NCI-H187 (cell line): ENCODE data around the gene ACBD7.
A peak's percentile ranks its signal among the peaks of the same experiment; 100 is the strongest.

ENCODE experiments used
- DNase-seq, 2 experiments: peaks; one replicate each; lab custom pipeline; 2025; lab: John Stamatoyannopoulos, UW

Gene ACBD7

DNA sequence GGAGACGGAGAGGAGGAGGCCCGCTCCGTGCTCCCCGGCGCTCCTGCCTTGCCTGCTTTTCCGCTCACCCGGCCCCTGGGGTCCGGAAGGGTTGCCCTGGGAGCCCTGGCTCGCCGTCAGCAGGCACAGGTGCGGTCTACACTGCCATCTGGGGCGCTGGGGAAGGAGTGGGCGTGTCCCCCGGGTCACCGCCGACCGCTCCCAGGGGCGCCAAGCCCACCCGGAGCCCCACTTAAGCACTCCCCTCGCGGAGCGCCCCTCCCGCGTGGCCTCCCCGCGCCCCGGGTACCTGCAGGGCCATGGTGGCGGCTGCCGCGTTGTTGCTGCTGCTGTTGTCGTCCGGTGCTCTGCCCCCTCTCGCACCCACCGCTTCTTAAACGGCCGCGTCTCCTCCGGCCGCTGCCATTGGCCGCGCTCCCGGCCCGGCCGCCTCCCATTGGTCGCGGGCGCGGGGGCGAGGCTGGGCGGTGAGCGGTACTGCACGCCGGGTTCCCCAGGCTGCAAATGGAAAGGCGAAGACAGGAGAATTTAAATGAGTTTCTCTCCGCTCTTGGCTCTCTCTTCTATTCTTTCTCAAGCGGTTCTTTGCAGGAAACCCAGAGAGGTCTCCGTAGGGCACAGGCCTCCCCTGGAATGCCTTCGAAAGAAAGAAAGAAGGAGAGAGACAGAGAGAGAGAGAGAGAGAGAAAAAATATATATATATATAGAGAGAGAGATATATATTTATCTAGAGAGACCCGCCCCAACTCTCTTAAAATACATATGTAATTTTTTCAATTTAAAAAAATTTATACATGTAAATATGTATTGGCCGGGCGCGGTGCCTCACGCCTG lies at the start of gene ACBD7:
Gene ACBD7 (minus strand): TSS at position 349 of the 834 bp plus-strand sequence. CDS start 48 bp downstream, at position 301.
- peak; percentile 37 to 65 for DNase-seq

DNA sequence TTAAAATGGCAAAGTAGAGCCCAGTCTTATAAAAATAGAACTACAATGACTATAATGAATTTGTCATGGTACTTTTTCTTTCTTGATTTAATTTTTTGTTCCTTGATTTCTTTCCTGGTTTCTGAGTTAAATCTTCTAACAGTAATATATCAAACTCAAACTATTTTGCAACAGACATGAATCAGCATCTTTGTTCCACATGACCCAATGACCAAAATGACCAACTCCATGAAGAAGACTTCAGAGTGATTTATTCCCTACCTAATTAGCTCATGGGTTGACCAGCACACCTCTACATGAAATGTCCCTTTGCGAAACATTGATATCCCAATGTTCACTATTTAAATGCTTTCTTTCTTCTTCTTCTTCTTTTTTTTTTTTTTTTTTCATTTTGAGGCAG lies 49.1 kb upstream of the ACBD7 start:
- no peak for DNase-seq

DNA sequence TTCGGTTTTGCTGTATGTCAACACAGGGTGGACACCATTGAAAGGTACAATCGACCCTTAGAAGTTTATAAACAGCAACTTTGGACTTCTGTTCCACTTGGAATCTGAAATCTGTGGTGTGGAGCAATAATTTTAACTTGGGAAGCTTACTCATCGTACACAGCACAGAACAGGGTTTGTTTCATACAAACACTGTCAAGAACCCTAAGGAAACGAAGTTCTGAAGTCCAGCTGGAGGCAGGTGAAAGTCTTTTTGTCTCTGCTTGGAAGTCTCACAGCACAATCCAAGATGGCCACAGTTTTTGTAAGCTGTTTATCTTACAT lies 48.4 kb upstream of the ACBD7 start:
- no peak for DNase-seq

DNA sequence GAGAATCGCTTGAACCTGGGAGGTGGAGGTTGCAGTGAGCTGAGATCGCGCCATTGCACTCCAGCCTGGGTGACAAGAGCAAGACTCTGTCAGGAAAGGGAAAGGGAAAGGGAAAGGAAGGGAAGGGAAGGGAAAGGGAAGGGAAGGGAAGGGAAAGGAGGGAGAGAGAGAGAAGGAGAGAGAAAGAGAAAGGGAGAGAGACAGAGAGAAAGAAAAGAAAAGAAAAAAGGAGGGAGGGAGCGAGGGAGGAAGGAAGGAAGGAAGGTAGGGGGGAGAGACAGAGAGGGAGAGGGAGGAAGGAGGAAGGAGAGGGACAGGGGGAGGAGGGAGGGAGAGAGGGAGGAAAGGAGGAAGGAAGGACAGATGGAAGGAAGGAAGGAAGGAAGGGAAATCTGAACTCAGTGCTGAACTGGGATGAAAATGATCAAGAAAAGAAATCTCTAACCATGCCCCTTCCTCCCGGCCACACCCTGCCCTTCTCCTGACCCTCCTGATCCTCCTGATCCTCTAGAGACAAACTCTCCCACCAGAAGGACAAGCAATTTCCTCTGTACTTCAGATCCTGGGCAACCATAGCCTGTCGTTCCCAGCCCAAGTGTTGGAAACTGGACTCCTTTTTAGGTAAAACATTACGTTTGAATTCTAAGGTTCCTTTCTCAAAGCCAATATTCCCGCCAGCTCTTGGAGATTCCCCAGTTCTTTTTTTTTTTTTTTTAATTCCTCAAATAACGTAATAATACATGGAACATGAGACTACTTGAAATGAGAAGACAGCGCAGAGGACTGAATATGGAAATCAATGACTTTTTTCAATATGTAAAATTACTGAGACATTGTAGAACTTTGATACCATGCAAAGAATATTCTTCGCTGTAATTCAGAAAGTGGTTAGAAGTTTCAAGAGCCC lies 47.8 kb upstream of the ACBD7 start:
- DNase-seq = no peak

DNA sequence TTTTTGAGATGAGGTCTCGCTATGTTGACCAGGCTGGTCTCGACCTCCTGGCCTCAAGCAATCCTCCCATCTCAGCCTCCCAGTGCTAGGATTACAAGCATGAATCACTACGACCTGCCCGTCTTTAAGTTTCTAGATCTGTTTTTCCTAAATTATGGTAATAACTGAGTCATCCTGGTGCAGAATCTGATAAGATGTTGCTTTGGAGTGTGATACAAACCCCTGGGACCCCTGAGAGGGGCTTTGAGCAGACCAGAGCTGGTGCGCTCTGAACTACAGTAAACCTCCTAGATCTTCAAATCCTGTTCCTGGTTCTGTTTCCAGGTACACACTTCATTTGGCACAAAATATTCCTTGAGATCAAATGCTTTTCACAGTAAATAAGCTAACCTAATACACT lies 42.8 kb upstream of the ACBD7 start:
- DNase-seq = no peak

DNA sequence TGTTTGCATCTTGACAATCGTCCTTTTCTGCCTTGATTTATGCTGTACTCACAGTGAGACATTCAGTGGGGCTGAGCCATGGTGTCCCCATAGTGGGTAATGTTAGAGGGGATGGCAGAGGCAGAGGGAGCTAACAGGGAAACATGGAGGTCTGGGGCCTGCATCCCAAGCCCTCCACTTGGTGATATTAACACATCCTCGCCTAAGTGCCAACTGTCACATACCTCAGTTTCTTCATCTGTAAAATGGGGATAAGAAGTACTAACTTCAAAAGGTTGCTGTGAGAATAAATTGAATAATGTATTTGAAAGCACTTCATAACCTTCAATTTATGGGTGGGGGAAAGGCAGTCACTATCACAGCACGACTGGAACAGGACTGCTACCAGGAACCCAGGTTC lies 36.3 kb upstream of the ACBD7 start:
- DNase-seq = no peak

DNA sequence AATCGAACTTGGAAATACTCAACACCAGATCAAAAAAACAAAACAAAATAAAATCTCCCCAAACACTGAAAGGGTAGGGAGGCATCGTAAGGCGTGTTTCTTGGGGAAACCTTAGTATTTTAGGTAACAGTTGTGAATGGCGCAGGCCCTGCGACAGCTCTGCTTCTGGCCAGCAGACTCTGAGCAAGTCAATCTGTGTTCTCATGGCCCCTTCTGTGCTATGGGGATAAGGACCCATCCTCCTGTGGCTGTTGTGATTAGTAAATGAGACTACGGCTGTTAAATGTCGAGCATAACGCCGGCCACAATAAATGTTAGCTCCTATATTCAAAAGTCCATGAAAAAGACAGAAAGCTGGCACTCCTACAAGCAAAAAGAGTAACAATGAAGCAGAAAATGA lies 35.6 kb upstream of the ACBD7 start:
- no peak for DNase-seq

DNA sequence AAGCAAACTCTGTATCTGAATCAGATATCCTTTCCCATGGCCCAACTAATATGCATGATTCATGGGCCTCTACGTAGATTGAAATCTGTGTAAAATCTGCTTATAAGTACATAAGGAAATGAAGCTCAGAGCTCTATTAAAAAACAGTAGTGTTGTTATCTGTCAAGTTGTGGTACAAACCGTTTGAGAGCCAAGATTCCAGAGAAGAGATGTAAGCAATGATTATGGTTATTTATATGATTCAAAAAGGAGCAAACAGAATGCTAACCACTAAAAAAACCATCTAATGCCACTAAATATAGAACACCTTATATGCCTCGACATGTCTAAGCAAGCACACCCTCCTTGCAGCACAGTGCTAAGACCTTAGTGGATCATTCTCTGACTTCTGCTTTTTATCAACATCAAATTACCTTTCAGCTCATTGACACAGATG lies 35.2 kb upstream of the ACBD7 start:
- DNase-seq = no peak

DNA sequence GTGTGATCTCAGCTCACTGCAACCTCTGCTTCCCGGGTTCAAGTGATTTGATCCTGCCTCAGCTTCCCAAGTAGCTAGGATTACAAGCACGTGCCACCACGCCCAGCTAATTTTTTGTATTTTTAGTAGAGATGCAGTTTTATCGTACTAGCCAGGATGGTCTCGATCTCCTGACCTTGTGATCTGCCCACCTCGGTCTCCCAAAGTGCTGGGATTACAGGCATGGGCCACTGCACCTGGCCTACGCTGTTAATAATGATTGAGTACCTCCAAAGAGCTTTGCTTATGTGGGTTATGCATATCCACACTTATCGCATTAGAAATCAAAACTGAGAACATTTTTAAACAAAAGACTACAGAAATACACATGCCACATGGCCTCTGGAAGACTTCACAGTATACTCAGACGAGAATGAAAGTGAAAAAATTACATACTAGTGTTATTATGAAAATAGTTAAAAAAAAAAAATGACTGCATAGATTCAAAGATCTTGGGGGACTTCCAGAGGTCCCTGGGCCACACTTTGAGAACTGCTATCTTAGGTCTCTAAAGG lies 34.0 kb upstream of the ACBD7 start:
- no peak for DNase-seq

DNA sequence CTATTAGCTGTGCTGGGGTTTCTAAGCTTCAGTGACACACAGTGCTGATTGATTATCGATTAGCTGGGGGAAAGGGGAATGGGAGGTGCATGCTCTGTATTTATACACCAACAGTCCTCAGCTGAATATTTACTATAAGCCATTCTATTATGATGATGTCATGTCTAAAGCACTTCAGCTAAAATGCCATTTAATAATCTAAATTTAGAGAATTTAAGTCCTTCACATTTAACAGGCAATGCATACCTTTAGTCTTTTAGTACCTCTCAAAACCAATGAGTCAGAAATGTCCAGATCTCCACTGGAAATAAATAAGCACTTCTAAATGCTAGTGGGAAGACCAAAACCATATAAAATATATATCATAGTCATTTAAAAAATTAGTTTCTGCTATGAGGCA lies 33.1 kb upstream of the ACBD7 start:
- no peak for DNase-seq

DNA sequence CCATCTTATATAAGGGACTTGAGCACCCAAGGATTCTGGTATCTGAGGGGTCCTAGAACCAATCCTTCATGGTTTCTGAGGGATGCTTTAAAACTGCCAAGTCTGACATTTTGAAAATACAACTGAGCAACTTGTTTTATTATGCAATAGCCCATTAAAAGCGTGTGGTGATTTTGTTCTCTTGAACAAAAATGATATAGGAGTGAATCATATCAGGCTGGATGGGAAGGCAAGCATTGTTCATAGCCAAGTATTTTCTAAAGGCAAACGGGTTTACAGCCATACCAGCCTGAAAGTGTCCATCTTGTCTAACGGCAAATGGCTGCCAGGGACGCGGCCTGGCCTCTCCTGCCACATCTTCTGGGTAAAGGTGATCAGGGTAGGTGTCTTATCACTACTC lies 31.9 kb upstream of the ACBD7 start:
- no peak for DNase-seq

DNA sequence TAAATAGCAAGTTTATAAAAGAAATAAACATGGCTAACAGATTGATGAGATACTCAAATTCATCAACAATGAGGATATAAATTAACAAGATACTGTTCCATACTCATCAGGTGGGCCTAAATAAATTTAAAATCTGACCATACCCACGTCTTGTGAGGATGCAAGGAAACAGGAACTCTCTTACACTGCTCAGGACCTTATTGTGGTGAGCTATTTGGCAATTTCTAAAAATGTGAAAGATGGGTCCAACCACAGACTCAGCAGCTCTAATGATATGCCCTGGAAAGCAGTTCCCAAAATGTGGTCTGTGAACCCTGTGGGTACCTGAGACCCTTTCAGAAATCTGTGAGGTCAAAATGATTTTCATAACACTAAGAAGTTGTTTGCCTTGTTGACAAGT lies 30.0 kb upstream of the ACBD7 start:
- DNase-seq = no peak

DNA sequence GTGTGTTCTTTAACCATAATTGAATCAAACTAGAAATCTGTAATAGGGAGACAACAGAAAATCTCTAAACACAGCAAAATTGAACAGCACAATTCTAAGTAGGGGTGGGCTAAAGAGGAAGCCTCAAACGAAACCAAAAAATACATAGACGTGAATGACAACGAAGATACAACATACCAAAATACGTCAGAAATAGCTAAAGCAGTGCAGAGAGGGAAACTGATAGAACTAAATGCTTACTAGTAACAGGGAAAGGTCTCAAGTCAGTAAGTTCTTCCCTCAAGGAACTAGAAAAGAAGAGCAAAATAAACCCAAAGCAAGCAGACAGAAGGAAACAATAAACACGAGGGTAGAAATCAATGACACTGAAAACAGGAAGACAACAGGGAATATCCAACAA lies 27.6 kb upstream of the ACBD7 start:
- DNase-seq = no peak

DNA sequence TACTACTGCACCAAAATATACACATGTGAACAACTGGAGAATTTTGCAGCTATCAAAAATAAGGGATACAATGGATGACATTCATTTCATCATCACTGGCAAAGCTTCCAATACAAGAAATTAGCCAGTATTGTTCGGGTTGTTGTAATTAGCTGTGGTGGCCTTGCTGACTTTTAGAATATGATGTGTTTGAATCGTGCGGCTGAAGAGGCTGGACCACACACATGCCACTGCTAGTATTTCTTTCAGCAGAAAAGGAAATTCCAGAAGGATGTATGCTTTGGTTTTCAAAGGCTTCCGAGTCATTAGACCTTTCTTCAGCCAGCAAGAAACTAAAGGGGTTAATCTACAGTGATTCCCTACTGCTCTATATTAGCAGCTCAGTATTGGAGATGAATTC lies 25.2 kb upstream of the ACBD7 start:
- no peak for DNase-seq

DNA sequence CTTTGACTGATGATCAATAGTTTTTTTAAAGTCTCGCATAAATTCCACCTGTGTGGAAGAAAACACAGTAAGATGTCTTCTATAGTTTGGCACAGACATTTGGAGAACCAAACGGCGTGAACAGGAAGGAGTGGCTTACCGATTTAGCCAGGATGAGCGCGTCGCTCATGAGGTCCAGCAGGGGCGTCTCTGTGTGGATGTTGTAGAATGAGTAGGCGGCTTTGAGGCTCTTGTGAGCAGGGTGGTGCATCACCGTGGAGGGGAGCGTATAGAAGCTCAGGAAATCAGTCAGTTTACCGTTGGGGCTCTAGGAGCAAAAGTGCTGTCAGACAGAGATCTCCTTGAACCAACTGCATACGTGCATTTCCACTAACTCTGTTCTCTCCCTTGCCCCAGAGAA lies 24.1 kb upstream of the ACBD7 start:
- DNase-seq = no peak

DNA sequence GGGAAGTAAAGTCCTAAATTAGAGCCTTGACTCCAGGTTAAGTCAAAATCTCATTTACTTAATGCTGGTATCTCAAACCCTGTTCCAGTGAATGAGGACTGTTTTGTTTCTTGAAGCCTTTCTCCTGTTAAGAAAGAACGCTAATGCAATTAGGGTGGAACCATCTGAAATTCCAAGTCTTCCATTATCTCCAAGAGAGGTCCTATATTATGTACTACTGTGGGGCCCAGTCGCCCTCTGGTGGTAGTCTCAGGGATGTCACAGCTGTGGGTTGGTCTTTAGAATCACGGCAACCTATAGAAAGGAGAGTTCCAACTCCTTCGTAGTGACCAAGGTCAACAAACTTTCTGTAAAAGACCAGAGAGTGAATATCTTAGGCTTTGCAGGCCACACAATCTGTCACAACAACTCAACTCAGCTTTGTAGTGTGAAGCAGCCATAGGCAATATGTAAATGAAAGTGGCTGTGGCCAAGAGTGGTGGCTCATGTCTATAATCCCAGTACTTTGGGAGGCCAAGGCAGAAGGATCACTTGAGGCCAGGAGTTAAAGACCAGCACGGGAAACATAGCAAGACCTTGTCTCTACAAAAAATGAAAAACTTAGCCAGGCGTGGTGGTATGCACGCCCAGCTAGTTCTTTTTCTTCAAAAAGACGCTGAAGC lies 17.9 kb upstream of the ACBD7 start:
- peak in 1 of 2 experiments; percentile 2 for DNase-seq

DNA sequence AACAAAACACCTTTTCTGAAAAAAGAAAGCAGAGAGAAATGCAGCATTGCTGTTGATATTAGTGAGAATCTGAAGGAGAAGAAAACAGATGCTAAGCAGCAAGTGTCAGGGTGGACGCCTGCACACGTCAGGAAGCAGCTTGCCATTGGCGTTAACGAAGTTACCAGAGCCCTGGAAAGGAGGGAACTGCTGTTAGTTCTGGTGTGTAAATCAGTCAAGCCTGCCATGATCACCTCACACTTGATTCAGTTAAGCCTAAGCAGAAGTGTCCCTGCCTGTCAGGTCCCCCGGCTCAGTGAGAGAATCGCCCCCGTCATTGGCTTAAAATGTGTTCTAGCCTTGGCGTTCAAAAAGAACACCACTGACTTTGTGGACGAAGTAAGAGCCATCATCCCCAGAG lies 14.9 kb upstream of the ACBD7 start:
- DNase-seq = no peak

DNA sequence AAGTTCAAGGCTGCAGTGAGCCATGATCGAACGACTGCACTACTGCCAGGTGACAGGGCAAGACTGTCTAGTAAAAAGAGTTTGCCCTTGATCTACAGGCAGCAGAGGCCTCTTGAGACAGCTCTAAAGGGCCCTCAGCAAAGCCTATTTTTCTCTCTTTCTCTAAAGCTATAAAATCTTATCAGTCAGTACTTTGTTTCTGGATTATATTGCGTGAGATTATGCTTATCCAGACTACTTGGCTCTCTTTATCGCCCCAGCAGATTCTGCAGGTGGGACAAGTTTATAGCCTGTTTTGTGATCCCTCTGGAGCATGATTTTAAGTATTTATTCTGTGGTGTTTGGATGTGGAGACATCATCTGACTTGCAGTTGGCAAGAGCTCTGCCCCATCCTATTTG lies 11.3 kb upstream of the ACBD7 start:
- no peak for DNase-seq

DNA sequence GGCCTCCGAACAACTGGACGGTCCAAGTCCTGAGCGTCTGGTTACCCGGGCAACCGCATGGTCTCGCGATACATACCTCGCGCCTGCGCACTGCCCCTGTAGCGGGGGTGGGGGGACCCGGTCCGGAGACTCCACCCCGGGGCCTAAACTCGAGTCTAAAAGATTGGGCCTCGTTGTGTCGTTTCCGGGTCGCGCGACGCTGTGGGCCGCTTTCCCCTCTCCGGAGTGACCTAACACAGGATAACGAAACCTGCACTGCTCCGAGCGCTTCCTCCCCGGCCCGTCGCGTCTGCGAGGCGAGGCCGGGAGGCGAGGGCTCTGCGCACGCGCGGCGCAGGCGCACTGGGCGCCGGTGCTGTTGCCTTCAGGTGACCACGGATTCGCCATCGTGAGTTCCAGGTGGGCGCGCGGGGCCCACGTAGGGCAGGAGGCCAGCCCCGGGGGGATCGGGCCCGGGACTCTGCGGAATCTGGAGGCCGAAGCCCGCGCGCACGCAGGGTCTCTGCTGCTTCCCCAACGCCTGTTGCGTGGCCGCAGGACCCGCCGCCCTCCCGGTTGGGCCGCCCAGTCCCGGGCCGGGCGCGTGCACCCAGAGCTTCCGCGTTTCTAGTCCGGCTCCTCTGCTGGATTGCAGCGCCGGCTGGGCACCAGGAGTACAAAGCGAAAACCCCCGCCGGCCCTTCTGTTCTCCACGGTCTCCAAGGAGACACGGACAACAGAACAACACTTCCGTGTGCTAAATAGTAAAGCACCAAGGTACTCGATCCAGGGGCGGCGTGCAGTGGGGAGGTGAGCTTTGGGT lies 8.6 kb upstream of the ACBD7 start, which contains the start of gene RPP38:
Gene RPP38 (plus strand): TSS at position 345 of the 802 bp plus-strand sequence. CDS start 5,960 bp downstream, outside the sequence.
- DNase-seq = peak; percentile 65 to 74

DNA sequence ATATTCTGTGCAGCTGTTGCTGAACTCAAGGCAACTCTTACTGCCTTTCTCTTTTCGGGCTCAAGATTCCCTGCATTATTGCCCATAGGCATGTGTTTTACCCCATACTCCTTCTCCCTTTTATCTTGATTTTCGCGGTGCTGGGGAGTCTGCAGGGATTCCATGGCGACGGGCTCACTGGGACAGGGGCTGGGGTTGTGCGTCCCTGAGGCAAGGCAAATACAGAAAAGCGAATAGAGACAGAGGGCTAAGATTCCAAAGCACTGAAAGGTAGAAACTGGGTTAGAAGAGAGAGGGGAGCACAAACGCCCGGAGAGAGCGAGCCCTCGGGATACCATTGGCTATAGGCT lies 8.1 kb upstream of the ACBD7 start:
- DNase-seq = no peak

DNA sequence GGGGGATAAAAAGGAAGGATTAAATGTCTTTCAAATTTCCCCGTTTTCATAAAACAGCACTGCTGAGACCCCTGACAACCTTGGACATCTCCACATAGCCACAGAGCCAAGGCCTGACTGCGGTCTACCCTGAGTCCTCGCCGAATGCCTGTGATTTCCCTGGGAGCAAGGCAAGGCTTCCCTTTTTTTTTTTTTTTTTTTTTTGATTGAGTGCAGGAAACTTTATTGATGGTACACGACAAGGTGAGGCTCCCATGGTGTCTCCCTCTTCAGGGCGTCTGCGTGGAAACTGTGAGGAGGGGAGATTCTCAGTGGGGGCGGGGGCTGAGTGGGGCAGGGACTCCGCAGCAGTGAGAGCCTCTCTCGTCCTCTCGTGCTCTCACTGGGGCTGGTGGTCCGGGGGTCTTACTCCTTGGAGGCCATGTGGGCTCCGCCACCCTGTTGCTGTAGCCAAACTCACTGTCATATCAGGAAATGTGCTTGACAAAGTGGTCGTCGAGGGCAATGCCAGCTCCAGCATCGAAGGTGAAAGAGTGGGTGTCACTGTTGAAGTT lies 4.4 kb upstream of the ACBD7 start:
- DNase-seq = no peak
